ENCODE results near the gene YDJC.

GRCh38 chr22:21634844-21635243, 5.0 kb upstream of the YDJC start:
- TF ChIP-seq CTCF (IDR thresholded peaks at IDR 0.05) (no peak), ZFX (IDR thresholded peaks at IDR 0.05; ENCODE audit: borderline replicate concordance) (no peak)

Measured in 22Rv1 (cell line).